H1 (cell line): ENCODE results near the gene DYNC1I1. TPM values are rescaled to one million over a fixed set of nuclear protein-coding genes. Genes with fewer than 3 reads are reported as not detected.

Source experiments
- ASH2L ChIP-seq: fragments of 200-600, 300-600 bp; sonication (generic); IDR thresholded peaks from one replicate; pipeline ENCODE4 v1.7.1; 2017; ENCODE audit warnings: low read length
- BACH1 ChIP-seq: IDR thresholded peaks from 2 replicates; pipeline ENCODE4 v1.6.1; 2012; ENCODE audit warnings: low read length, improper control_type of control experiment
- KDM5A ChIP-seq: fragments of 200-600 bp; IDR thresholded peaks from 2 replicates; pipeline ENCODE4 v1.7.1; 2012; ENCODE audit warnings: mild to moderate bottlenecking, low read length, inconsistent platforms, mixed read lengths
- polyA plus RNA-seq, 7 experiments: library from polyadenylated mRNA; depleted of rRNA in 3 of 7; stranded (reverse) in 5 of 7; unstranded in 2 of 7; fragments of >200 nt in 5 of 7; fragments of 200-250 nt in 2 of 7; gene quantifications; 1 replicate in 5 of 7; 2 replicates in 1 of 7; 4 replicates in 1 of 7; pipeline versions ENCODE4 v1.2.1 to v1.2.3, GENCODE V29; 2011 to 2013; ENCODE audit warnings: missing spikeins in 2 of 7, mixed read lengths in 2 of 7
- total RNA-seq: library from RNA; stranded (reverse); fragmentation: NEBNext Ultra II Directional; extraction: Animal tissue kit (Norgen Biotek cat#: 25700); gene quantifications from 2 replicates; pipeline ENCODE4 v1.2.1, GENCODE V29; 2021
- TF ChIP-seq, protein P1 (sequence below): IDR thresholded peaks from 2 replicates; pipeline ENCODE4 v1.6.1; 2011; ENCODE audit warnings: low read length, improper control_type of control experiment

The DYNC1I1 gene
- total and polyA plus RNA-seq, 2 of the 8 experiments (the other 6 are each of a cell fraction or from before 2014, with no cell fraction given): 0.45 to 0.58 TPM

DNA sequence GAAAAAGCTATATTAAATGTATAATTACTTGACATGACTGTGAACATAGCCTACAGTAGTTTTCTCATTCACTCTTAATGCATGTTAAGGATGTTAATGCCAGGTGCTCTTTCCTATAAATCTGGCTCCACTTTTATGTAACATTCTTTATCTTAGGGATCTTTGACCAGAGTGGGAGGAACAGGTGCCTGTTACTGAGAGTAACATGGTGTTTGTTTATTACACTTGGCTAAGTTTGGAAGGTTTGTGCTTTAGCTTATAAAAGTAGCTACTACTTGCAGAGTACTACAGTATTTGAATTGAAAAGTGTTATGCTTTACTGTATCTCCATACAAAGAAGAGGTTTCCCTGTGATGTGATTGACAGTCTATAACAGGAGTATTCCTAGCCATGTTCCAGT, 183.4 kb downstream of the DYNC1I1 start (continued):
- TF ChIP-seq ASH2L: no peak
- TF ChIP-seq BACH1: no peak
- TF ChIP-seq, protein P1, sequence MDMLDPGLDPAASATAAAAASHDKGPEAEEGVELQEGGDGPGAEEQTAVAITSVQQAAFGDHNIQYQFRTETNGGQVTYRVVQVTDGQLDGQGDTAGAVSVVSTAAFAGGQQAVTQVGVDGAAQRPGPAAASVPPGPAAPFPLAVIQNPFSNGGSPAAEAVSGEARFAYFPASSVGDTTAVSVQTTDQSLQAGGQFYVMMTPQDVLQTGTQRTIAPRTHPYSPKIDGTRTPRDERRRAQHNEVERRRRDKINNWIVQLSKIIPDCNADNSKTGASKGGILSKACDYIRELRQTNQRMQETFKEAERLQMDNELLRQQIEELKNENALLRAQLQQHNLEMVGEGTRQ: no peak
- no peak for TF ChIP-seq KDM5A
